Hematopoietic multipotent progenitor cell treated with erythropoietin and hydrocortisone succinate and interleukin-3 and kit ligand, for 8 days (in vitro differentiated cells): Measurements from ENCODE around the gene CMTM2.

Experiments used
- DNase-seq: peaks from one replicate; pipeline ENCODE4 v3.0.0-alpha.2; 2015

CMTM2 gene

GRCh38 chr16:66637806-66638205 is 58.5 kb downstream of the CMTM2 start:
- DNase-seq: no peak
